Breast epithelium (tissue), 4 donors: ENCODE results near the gene HRC. TPM values are rescaled to one million over a fixed set of nuclear protein-coding genes. Genes with fewer than 3 reads are reported as not detected.

Source experiments
- DNase-seq, 2 donors: peaks; one replicate each; pipeline ENCODE4 v3.0.0-alpha.2; 2019; ENCODE audit warnings: low spot score in 2 of 2
- H3K27ac ChIP-seq, 2 donors: fragments of 200-600 bp; sonication (generic) in 1 of 2; one replicate each; pipeline ENCODE4 v1.5.1; 2016 to 2019; ENCODE audit warnings: mild to moderate bottlenecking in 1 of 2
- H3K27me3 ChIP-seq, 2 donors: fragments of 200-600 bp; sonication (generic) in 1 of 2; one replicate each; pipeline versions ENCODE4 v1.5.1 to v1.6.0; 2017 to 2019; ENCODE audit warnings: control low read depth in 1 of 2, mild to moderate bottlenecking in 1 of 2
- H3K36me3 ChIP-seq: fragments of 200-600 bp; one replicate; pipeline ENCODE4 v1.5.1; 2019
- H3K4me1 ChIP-seq, 2 donors: fragments of 200-600 bp; sonication (generic); one replicate each; pipeline ENCODE4 v1.5.1; 2016 to 2019; ENCODE audit warnings: control low read depth in 1 of 2
- H3K4me3 ChIP-seq, 3 donors: fragments of 200-600 bp; sonication (generic); 1 replicate in 2 of 3; 2 replicates in 1 of 3; pipeline ENCODE4 v1.5.1; 2016 to 2019; ENCODE audit warnings: mild to moderate bottlenecking in 3 of 3, moderate library complexity in 2 of 3
- H3K9me3 ChIP-seq, 2 donors: fragments of 200-600 bp; sonication (generic) in 1 of 2; one replicate each; pipeline ENCODE4 v1.5.1; 2016 to 2019; ENCODE audit warnings: control low read depth in 1 of 2
- POLR2A ChIP-seq: fragments of 450-650 bp; IDR thresholded peaks from one replicate; pipeline ENCODE4 v1.6.1; 2016; ENCODE audit warnings: antibody characterized with exemption, mild to moderate bottlenecking, moderate library complexity
- POLR2AphosphoS5 ChIP-seq, 3 donors: sonication (generic); formaldehyde crosslinking; IDR thresholded peaks; one replicate each; pipeline ENCODE4 v1.6.1; 2017; ENCODE audit warnings: antibody characterized with exemption in 3 of 3
- intact Hi-C: fragments of 100-400 bp; cut with DNase I; formaldehyde crosslinking; loops from one replicate; pipeline ENCODE4 v1.15.1; 2023; ENCODE audit warnings: low total_unique reads
- total RNA-seq, 3 donors: library from RNA; depleted of rRNA; stranded (reverse); fragments of >200 nt; gene quantifications; one replicate each; pipeline ENCODE4 v1.1.0, GENCODE V29; 2016
- TF ChIP-seq, protein P1 (sequence below), 3 donors: fragments of 450-650 bp; IDR thresholded peaks; one replicate each; pipeline ENCODE4 v1.5.1; 2016 to 2017; ENCODE audit warnings: antibody characterized with exemption in 3 of 3, mild to moderate bottlenecking in 3 of 3, moderate library complexity in 3 of 3

HRC gene
- total RNA-seq, 3 donors from 2014 or later: 0.88 to 2.7 (median 1.3) TPM

DNA sequence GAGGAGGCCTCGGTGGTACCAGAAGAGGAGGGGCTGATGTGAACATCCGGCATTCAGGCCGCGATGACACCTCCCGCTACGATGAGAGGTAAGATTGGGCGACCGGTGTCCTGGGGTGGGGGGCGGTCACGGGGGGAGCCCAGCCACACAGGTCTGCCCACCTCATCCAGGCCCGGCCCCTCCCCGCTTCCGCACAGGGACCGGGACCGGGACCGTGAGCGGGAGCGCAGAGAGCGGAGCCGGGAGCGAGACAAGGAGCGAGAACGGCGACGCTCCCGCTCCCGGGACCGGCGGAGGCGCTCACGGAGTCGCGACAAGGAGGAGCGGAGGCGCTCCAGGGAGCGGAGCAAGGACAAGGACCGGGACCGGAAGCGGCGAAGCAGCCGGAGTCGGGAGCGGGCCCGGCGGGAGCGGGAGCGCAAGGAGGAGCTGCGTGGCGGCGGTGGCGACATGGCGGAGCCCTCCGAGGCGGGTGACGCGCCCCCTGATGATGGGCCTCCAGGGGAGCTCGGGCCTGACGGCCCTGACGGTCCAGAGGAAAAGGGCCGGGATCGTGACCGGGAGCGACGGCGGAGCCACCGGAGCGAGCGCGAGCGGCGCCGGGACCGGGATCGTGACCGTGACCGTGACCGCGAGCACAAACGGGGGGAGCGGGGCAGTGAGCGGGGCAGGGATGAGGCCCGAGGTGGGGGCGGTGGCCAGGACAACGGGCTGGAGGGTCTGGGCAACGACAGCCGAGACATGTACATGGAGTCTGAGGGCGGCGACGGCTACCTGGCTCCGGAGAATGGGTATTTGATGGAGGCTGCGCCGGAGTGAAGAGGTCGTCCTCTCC, 47.4 kb downstream of the HRC start:
- Histone ChIP-seq H3K9me3 (no peaks in the 10 kb centered on the region), H3K4me1 (no peaks in the 10 kb centered on the region), H3K27me3 (no peaks in the 10 kb centered on the region), H3K36me3 (no peaks in the 10 kb centered on the region), H3K4me3 (no peak overlapping the region), H3K27ac (no peak overlapping the region)
- DNase-seq: no peak
- intact Hi-C loops: no loop called here
- TF ChIP-seq POLR2A (no peak), POLR2AphosphoS5 (IDR thresholded peaks at IDR 0.05) (no peak)
- TF ChIP-seq, protein P1, sequence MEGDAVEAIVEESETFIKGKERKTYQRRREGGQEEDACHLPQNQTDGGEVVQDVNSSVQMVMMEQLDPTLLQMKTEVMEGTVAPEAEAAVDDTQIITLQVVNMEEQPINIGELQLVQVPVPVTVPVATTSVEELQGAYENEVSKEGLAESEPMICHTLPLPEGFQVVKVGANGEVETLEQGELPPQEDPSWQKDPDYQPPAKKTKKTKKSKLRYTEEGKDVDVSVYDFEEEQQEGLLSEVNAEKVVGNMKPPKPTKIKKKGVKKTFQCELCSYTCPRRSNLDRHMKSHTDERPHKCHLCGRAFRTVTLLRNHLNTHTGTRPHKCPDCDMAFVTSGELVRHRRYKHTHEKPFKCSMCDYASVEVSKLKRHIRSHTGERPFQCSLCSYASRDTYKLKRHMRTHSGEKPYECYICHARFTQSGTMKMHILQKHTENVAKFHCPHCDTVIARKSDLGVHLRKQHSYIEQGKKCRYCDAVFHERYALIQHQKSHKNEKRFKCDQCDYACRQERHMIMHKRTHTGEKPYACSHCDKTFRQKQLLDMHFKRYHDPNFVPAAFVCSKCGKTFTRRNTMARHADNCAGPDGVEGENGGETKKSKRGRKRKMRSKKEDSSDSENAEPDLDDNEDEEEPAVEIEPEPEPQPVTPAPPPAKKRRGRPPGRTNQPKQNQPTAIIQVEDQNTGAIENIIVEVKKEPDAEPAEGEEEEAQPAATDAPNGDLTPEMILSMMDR (IDR thresholded peaks at IDR 0.05): no peak

DNA sequence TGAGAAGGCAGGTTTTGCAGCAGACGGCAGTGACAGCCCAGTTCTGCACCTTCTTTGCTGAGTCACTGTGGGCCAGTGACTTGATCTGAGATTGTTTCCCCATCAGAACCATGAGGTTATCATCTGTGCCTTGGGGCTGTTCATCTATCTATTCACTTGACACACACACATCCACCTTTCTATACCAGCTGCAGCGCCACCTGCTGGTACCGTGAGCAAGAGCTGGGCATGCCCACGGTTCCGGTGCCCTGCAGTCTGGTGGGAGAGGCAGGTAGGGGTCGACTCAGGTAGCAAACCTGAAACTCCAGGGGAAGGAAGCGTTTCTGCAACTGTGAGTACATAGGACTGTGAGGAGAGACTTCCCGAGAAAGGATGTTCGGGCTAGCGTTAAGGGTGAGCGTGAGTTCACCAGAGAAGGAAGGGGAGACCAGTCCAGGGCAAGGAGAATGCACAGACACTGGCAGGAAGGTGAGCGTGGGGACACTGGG, 48.5 kb downstream of the HRC start:
- Histone ChIP-seq H3K27ac (no peak overlapping the region), H3K36me3 (no peaks in the 10 kb centered on the region), H3K27me3 (no peaks in the 10 kb centered on the region), H3K4me1 (no peaks in the 10 kb centered on the region), H3K9me3 (no peaks in the 10 kb centered on the region), H3K4me3 (no peak overlapping the region)
- TF ChIP-seq POLR2AphosphoS5 (IDR thresholded peaks at IDR 0.05): no peak
- TF ChIP-seq POLR2A: no peak
- TF ChIP-seq, protein P1 (IDR thresholded peaks at IDR 0.05): peak; percentile 11 to 63 (median 63)
- DNase-seq: no peak
- intact Hi-C loops: no loop called here

DNA sequence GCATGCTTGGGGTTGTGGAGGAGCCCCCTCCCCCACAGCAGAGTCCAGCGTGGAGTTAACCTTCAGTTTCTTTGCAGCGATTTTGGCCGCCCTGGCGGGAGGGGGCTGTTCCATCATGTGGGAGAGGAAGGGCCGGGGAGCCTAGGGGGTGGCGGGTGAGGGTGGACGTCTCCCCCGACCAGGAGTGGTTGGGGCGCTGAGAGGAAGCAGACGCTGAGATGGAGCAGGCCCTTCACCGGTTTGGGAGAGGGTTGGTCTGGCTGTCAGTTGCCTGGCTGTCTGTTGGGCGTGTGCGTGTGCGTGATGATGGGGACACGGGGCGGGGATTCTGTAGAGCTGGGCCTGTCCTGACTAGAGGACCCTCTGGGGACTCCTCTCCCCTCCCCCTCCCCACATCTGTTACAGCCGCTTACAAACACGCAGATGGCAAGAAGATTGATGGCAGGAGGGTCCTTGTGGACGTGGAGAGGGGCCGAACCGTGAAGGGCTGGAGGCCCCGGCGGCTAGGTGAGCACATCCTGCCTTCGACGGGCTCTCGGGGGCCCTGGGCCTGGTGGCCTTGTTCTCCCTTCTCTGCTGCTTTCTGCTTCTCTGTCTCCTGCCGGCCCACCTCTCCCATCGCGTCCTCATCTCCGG, 50.8 kb downstream of the HRC start:
- Histone ChIP-seq H3K27me3 (no peaks in the 10 kb centered on the region), H3K4me3 (no peak overlapping the region), H3K27ac (no peak overlapping the region), H3K36me3 (no peaks in the 10 kb centered on the region), H3K4me1 (no peaks in the 10 kb centered on the region), H3K9me3 (no peaks in the 10 kb centered on the region)
- intact Hi-C loops: no loop called here
- no peak for DNase-seq
- TF ChIP-seq POLR2AphosphoS5 (IDR thresholded peaks at IDR 0.05): no peak
- TF ChIP-seq, protein P1 (IDR thresholded peaks at IDR 0.05): no peak
- TF ChIP-seq POLR2A: no peak

DNA sequence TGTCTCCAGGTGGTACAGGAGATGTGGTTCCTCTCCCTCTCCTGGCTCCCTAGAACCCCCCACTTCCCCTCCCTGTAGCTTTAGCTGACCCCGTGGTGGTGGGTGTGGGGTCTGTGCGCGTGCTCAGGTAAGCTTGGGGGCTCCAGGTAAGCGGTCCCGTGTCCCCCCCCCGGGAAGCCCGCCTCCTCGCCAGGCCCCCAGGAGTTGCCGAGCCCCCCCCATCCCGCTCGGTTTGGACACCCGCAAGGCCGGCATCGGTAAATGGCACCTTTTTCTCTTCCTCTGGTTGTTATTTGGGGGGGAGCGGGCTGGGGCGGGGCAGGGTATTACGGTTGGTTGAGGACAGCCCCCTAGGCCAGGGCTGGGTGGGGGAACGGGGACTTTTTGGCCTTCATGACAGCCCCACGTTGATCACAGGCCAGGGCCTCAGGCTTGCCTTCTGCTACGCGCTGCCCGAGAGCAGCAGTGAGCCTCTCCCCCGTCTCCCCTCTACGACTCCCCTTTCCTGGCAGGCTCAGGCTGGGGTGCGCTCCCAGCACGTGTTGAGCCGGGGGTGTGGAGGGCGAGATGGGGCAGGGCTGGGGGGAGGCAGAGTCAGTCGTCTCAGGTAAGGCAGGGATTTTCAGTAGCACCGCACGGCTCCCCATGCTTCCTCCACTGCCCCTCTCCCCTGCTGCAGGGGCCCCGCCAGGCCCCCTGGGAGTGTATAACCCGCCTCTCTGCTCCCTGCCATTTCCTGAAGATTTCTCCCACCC, 51.7 kb downstream of the HRC start:
- Histone ChIP-seq H3K27me3 (no peaks in the 10 kb centered on the region), H3K27ac (no peak overlapping the region), H3K9me3 (no peaks in the 10 kb centered on the region), H3K4me1 (peaks cover 0 to under 1% of the 10 kb centered on the region in 2 donors), H3K36me3 (no peaks in the 10 kb centered on the region), H3K4me3 (no peak overlapping the region)
- intact Hi-C loops: no loop called here
- no peak for DNase-seq
- TF ChIP-seq POLR2A: no peak
- TF ChIP-seq POLR2AphosphoS5 (IDR thresholded peaks at IDR 0.05): no peak
- TF ChIP-seq, protein P1 (IDR thresholded peaks at IDR 0.05): no peak
